ENCODE measurements around the gene BAD.

- TF ChIP-seq CTCF (conservative IDR thresholded peaks at IDR 0.05; ENCODE audit: low read length) (no peak), EZH2phosphoT487 (IDR thresholded peaks at IDR 0.05; ENCODE audit: borderline replicate concordance, low read depth, low read length) (no peak)
Observed at GRCh38 chr11:64237484-64237951, 46.9 kb downstream of the BAD start.

Data from OCI-LY7 (cell line).